Choroid plexus epithelial cell (primary cell): ENCODE measurements around the gene GPR31.

Experiments
- DNase-seq: peaks from one replicate; pipeline ENCODE4 v3.0.0-alpha.2; 2010; ENCODE audit warnings: low read depth
- H3K4me3 ChIP-seq: 2 replicates; pipeline ENCODE4 v1.5.1; 2011; ENCODE audit warnings: low read depth, mild to moderate bottlenecking, control low read depth, low read length, moderate library complexity
- TF ChIP-seq, protein P1 (sequence below): conservative IDR thresholded peaks from 2 replicates; pipeline ENCODE4 v1.5.1; 2011; ENCODE audit warnings: low read depth, mild to moderate bottlenecking, control low read depth, inconsistent platforms, low read length, moderate library complexity

Gene GPR31

DNA sequence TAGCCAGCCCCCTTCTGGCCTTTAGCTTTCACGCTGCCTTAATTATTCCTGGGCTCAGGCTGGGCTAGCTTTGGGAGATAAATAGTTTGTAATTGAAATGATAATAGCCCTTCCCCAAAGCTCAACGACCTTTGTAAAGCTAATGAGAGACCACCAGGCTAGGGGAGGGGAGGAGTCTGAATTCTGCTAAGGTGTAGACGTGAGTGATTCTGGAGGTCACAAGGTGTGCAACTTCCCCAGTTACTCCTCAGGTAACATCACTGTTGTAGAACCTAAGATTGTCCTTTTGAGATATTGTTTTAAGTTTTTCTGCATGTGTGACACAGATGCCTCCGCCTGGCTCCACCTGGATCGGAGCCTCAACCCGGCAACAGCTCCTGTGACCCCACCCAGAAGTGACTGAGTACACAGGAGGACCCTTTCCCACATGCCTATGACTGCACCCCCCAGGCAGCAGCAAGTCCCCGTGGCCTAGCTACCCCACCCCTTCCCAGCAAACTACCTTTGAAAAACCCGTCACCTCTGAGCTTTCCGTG is 5.8 kb upstream of the GPR31 start:
- TF ChIP-seq, protein P1, sequence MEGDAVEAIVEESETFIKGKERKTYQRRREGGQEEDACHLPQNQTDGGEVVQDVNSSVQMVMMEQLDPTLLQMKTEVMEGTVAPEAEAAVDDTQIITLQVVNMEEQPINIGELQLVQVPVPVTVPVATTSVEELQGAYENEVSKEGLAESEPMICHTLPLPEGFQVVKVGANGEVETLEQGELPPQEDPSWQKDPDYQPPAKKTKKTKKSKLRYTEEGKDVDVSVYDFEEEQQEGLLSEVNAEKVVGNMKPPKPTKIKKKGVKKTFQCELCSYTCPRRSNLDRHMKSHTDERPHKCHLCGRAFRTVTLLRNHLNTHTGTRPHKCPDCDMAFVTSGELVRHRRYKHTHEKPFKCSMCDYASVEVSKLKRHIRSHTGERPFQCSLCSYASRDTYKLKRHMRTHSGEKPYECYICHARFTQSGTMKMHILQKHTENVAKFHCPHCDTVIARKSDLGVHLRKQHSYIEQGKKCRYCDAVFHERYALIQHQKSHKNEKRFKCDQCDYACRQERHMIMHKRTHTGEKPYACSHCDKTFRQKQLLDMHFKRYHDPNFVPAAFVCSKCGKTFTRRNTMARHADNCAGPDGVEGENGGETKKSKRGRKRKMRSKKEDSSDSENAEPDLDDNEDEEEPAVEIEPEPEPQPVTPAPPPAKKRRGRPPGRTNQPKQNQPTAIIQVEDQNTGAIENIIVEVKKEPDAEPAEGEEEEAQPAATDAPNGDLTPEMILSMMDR, result no peak
- no peak for DNase-seq
- H3K4me3 ChIP-seq, result no peak overlapping the region

DNA sequence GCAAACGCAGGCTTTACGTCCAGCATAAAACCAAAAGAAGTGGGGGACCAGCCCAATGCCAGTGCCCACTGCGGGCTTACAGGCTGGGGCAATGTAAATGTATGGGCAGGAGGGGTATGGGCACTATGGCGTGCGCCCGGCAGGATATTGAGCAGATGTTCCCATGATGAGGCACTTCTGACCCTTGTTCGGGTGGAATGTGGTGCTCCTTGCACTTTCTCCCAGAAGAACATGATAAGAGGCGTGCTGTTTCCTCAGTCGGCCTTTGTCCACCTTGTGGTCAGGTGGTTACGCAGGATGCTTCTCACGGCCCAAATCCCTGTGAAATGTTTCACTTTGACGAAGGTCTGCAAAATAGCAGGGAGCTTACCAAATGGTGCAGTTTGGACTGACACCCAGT is 4.8 kb upstream of the GPR31 start:
- DNase-seq, result no peak
- TF ChIP-seq, protein P1, result no peak
- H3K4me3 ChIP-seq, result no peak overlapping the region

- no peak for DNase-seq
- no peak overlapping the region for H3K4me3 ChIP-seq
- TF ChIP-seq, protein P1, result no peak
Observed at GRCh38 chr6:167161851-167162467, 4.2 kb upstream of the GPR31 start.

GRCh38 chr6:167157414-167157813 is 366 bp downstream of the GPR31 start:
- H3K4me3 ChIP-seq, result no peak overlapping the region
- no peak for DNase-seq
- TF ChIP-seq, protein P1, result no peak

DNA sequence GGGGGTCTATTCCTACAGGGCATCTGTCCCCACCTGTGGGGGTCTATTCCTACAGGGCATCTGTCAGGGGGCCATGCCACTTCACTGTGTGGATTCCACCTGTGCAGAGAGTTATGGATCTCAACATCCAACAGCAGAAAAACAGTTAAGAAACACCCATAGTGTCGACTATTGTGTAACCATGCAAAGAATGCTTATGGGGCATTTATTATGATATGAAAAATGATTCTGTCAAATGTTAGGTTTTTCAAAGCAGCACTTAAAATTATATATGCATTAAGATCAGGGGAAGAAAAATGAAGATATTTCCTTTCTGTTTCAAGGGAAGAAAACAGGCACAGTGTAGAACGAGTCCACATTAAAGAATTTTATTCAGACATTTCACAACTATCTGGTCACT is 2.9 kb downstream of the GPR31 start:
- DNase-seq, result no peak
- no peak overlapping the region for H3K4me3 ChIP-seq
- TF ChIP-seq, protein P1, result no peak

- no peak overlapping the region for H3K4me3 ChIP-seq
- no peak for DNase-seq
- TF ChIP-seq, protein P1, result no peak
Observed at GRCh38 chr6:167154291-167154690, 3.5 kb downstream of the GPR31 start.

DNA sequence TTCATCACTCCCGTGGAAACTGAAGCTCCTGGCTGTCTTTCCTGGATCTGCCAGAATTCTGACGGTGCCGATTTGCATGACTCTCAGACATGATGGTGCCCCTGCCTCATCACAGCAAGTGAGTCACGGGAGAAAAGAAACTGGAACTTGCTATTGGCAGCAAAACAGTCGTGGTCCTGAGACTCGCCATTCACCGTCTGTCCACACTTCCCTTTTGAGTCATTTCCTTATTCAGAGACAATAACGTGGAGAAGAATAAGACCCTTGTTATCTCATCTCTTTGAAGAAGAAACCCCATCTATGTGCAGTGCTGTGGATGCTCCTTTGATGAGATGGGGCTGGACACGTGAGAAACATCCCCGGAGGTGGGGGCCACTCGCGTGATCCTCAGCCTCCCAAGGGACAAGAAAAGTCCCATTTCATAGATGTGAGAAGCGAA is 4.2 kb downstream of the GPR31 start:
- no peak overlapping the region for H3K4me3 ChIP-seq
- TF ChIP-seq, protein P1, result no peak
- DNase-seq, result no peak
